GM23338 (cell line): ENCODE data around the gene TNFRSF21. TPM values are rescaled to one million over a fixed set of nuclear protein-coding genes. Genes with fewer than 3 reads are reported as not detected.

Experiments used
- CREB1 ChIP-seq: fragments of 250-450 bp; sonication (Bioruptor Pico); IDR thresholded peaks from 2 replicates; pipeline ENCODE4 v1.5.0; 2020; ENCODE audit warnings: low read depth, mild to moderate bottlenecking, moderate library complexity
- STAT1 ChIP-seq: IDR thresholded peaks from one replicate; pipeline ENCODE4 v1.6.1; 2016; ENCODE audit warnings: antibody characterized with exemption; ENCODE audit not compliant: unreplicated experiment
- ZNF114 ChIP-seq: fragments of 250-450 bp; sonication (Bioruptor Pico); IDR thresholded peaks from 2 replicates; pipeline ENCODE4 v1.5.0; 2020; ENCODE audit warnings: mild to moderate bottlenecking, moderate library complexity
- polyA plus RNA-seq: library from polyadenylated mRNA; unstranded; fragments of >200 nt; fragmentation: Nextera tagmentation; extraction: Ambion mirVana; gene quantifications from 2 replicates; pipeline ENCODE4 v1.2.1, GENCODE V29; 2016
- total RNA-seq: library from RNA; depleted of rRNA; stranded (reverse); fragments of >200 nt; shearing (Covaris generic); gene quantifications from 2 replicates; pipeline ENCODE4 v1.2.3, GENCODE V29; 2014
- TF ChIP-seq, protein P1 (sequence below): fragments of 250-450 bp; sonication (Bioruptor Pico); IDR thresholded peaks from 2 replicates; pipeline ENCODE4 v1.5.0; 2020; ENCODE audit warnings: mild to moderate bottlenecking, moderate library complexity
- TF ChIP-seq, protein P2 (sequence below): IDR thresholded peaks from one replicate; pipeline ENCODE4 v1.6.1; 2018; ENCODE audit warnings: antibody characterized with exemption; ENCODE audit not compliant: unreplicated experiment
- TF ChIP-seq, protein P3 (sequence below): IDR thresholded peaks from 2 replicates; pipeline ENCODE4 v1.6.1; 2016; ENCODE audit warnings: antibody characterized with exemption

TNFRSF21 gene
- total and polyA plus RNA-seq, 2 experiments from 2014 or later: 22.1 to 48.1 TPM

DNA sequence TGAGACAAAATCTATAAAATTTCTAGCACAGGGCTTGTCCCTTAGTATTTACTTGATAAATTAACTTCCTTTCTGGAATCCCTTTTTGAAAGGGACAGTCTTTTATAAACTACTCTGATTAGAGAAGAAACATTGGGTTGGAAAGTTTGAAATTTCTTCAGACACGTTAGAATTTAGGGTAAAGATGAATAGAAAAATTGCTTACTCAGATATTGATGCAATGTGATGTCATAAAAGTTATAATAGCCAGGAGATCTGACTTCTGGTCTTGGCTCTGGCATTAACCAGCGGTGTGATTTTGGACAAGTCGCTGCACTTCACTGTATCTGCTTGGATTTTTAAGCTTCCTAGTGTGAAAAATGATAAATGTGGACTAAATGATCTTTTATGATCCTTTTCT is 9.7 kb upstream of the TNFRSF21 start (continued):
- TF ChIP-seq, protein P1, sequence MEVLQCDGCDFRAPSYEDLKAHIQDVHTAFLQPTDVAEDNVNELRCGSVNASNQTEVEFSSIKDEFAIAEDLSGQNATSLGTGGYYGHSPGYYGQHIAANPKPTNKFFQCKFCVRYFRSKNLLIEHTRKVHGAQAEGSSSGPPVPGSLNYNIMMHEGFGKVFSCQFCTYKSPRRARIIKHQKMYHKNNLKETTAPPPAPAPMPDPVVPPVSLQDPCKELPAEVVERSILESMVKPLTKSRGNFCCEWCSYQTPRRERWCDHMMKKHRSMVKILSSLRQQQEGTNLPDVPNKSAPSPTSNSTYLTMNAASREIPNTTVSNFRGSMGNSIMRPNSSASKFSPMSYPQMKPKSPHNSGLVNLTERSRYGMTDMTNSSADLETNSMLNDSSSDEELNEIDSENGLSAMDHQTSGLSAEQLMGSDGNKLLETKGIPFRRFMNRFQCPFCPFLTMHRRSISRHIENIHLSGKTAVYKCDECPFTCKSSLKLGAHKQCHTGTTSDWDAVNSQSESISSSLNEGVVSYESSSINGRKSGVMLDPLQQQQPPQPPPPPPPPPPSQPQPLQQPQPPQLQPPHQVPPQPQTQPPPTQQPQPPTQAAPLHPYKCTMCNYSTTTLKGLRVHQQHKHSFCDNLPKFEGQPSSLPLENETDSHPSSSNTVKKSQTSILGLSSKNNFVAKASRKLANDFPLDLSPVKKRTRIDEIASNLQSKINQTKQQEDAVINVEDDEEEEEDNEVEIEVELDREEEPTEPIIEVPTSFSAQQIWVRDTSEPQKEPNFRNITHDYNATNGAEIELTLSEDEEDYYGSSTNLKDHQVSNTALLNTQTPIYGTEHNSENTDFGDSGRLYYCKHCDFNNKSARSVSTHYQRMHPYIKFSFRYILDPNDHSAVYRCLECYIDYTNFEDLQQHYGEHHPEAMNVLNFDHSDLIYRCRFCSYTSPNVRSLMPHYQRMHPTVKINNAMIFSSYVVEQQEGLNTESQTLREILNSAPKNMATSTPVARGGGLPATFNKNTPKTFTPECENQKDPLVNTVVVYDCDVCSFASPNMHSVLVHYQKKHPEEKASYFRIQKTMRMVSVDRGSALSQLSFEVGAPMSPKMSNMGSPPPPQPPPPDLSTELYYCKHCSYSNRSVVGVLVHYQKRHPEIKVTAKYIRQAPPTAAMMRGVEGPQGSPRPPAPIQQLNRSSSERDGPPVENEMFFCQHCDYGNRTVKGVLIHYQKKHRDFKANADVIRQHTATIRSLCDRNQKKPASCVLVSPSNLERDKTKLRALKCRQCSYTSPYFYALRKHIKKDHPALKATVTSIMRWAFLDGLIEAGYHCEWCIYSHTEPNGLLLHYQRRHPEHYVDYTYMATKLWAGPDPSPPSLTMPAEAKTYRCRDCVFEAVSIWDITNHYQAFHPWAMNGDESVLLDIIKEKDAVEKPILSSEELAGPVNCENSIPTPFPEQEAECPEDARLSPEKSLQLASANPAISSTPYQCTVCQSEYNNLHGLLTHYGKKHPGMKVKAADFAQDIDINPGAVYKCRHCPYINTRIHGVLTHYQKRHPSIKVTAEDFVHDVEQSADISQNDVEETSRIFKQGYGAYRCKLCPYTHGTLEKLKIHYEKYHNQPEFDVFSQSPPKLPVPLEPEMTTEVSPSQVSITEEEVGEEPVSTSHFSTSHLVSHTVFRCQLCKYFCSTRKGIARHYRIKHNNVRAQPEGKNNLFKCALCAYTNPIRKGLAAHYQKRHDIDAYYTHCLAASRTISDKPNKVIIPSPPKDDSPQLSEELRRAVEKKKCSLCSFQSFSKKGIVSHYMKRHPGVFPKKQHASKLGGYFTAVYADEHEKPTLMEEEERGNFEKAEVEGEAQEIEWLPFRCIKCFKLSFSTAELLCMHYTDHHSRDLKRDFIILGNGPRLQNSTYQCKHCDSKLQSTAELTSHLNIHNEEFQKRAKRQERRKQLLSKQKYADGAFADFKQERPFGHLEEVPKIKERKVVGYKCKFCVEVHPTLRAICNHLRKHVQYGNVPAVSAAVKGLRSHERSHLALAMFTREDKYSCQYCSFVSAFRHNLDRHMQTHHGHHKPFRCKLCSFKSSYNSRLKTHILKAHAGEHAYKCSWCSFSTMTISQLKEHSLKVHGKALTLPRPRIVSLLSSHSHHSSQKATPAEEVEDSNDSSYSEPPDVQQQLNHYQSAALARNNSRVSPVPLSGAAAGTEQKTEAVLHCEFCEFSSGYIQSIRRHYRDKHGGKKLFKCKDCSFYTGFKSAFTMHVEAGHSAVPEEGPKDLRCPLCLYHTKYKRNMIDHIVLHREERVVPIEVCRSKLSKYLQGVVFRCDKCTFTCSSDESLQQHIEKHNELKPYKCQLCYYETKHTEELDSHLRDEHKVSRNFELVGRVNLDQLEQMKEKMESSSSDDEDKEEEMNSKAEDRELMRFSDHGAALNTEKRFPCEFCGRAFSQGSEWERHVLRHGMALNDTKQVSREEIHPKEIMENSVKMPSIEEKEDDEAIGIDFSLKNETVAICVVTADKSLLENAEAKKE (CRISPR knock-in tag): no peak
- no peak for TF ChIP-seq STAT1
- TF ChIP-seq, protein P2, sequence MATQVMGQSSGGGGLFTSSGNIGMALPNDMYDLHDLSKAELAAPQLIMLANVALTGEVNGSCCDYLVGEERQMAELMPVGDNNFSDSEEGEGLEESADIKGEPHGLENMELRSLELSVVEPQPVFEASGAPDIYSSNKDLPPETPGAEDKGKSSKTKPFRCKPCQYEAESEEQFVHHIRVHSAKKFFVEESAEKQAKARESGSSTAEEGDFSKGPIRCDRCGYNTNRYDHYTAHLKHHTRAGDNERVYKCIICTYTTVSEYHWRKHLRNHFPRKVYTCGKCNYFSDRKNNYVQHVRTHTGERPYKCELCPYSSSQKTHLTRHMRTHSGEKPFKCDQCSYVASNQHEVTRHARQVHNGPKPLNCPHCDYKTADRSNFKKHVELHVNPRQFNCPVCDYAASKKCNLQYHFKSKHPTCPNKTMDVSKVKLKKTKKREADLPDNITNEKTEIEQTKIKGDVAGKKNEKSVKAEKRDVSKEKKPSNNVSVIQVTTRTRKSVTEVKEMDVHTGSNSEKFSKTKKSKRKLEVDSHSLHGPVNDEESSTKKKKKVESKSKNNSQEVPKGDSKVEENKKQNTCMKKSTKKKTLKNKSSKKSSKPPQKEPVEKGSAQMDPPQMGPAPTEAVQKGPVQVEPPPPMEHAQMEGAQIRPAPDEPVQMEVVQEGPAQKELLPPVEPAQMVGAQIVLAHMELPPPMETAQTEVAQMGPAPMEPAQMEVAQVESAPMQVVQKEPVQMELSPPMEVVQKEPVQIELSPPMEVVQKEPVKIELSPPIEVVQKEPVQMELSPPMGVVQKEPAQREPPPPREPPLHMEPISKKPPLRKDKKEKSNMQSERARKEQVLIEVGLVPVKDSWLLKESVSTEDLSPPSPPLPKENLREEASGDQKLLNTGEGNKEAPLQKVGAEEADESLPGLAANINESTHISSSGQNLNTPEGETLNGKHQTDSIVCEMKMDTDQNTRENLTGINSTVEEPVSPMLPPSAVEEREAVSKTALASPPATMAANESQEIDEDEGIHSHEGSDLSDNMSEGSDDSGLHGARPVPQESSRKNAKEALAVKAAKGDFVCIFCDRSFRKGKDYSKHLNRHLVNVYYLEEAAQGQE: no peak
- TF ChIP-seq, protein P3, sequence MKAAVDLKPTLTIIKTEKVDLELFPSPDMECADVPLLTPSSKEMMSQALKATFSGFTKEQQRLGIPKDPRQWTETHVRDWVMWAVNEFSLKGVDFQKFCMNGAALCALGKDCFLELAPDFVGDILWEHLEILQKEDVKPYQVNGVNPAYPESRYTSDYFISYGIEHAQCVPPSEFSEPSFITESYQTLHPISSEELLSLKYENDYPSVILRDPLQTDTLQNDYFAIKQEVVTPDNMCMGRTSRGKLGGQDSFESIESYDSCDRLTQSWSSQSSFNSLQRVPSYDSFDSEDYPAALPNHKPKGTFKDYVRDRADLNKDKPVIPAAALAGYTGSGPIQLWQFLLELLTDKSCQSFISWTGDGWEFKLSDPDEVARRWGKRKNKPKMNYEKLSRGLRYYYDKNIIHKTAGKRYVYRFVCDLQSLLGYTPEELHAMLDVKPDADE: no peak
- TF ChIP-seq ZNF114 (CRISPR knock-in tag): no peak
- TF ChIP-seq CREB1 (CRISPR knock-in tag): no peak
